ENCODE data around the gene ST3GAL3. TPM values are rescaled to one million over a fixed set of nuclear protein-coding genes. Genes with fewer than 3 reads are reported as not detected.

The ST3GAL3 gene
- total and polyA plus RNA-seq, 2 of the 13 experiments (the other 11 are each of a cell fraction or from before 2014, with no cell fraction given), result 5.1 to 8.1 TPM

DNA sequence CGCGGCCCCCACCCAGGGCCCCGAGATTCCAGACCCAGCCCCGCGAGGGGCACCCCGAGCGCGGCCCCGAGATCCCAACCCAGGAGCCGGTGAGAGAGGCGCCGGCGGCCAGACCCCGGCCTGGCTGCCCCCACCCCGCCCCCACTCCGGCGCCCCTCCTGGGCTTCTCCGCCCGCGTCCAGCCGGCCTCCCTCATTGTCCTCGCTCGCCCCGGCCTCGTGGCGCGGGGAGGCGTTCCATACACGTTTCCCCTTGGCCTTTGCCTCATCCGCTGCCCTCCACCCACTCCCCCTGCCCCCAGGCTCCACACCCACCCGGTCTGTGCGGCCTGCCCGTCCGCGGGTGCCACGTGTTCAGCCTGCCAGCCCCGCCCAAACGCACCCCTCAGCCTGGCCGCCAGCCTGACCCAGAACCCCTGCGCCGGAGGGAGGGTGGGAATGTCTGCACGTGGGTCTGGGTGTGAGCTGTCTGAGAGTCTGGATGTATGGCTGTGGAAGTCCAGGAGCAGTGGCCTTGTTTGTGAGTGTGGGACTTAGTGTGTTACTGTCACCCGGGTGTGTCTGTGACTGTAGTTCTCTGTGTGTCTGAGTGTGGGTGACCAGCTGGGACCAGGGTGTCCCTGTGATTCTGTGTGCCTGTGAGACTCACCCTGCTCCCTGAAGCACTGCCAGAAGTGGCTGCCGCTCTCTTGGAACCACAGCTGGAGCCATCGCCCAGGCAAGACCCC, 272.4 kb downstream of the ST3GAL3 start (continued):
- TF ChIP-seq ZFY (CRISPR knock-in tag; IDR thresholded peaks at IDR 0.05) (peak; percentile 77), ZFP36L2 (CRISPR knock-in tag; IDR thresholded peaks at IDR 0.05) (no peak), TCF7 (IDR thresholded peaks at IDR 0.05; ENCODE audit: low read depth) (no peak), SOX5 (CRISPR knock-in tag; IDR thresholded peaks at IDR 0.05; ENCODE audit: borderline replicate concordance) (no peak), ZNF746 (CRISPR knock-in tag; IDR thresholded peaks at IDR 0.05) (no peak), KDM4B (CRISPR knock-in tag; IDR thresholded peaks at IDR 0.05) (no peak), ZNF496 (CRISPR knock-in tag; IDR thresholded peaks at IDR 0.05; ENCODE audit: insufficient replicate concordance) (no peak), MIXL1 (CRISPR knock-in tag; IDR thresholded peaks at IDR 0.05) (no peak), BRCA1 (CRISPR knock-in tag; IDR thresholded peaks at IDR 0.05) (no peak), ZNF703 (CRISPR knock-in tag; IDR thresholded peaks at IDR 0.05; ENCODE audit: borderline replicate concordance) (no peak), CREM (IDR thresholded peaks at IDR 0.05) (no peak), CREM (CRISPR knock-in tag; IDR thresholded peaks at IDR 0.05) (no peak), KDM5A (IDR thresholded peaks at IDR 0.05; ENCODE audit: borderline replicate concordance, low read length) (no peak), ZBTB3 (CRISPR knock-in tag; IDR thresholded peaks at IDR 0.05; ENCODE audit: borderline replicate concordance, low read depth) (no peak), ZNF331 (CRISPR knock-in tag; IDR thresholded peaks at IDR 0.05) (0 out of 2 replicates have a peak, but pooled peaks have one; percentile 37), REL (CRISPR knock-in tag; conservative IDR thresholded peaks at IDR 0.05) (no peak), PHF20 (CRISPR knock-in tag; IDR thresholded peaks at IDR 0.05) (no peak), SNAI1 (CRISPR knock-in tag; IDR thresholded peaks at IDR 0.05; ENCODE audit: borderline replicate concordance) (no peak), ZNF350 (CRISPR knock-in tag; IDR thresholded peaks at IDR 0.05; ENCODE audit: borderline replicate concordance, low read depth) (0 out of 2 replicates have a peak, but pooled peaks have one; percentile 28), JUN (CRISPR knock-in tag; IDR thresholded peaks at IDR 0.05) (no peak; the same call in 1 of the 2 replicates), MED8 (CRISPR knock-in tag; IDR thresholded peaks at IDR 0.05; ENCODE audit: insufficient replicate concordance) (peak; percentile 67)
- TF ChIP-seq, protein P1, sequence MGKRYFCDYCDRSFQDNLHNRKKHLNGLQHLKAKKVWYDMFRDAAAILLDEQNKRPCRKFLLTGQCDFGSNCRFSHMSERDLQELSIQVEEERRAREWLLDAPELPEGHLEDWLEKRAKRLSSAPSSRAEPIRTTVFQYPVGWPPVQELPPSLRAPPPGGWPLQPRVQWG (CRISPR knock-in tag; IDR thresholded peaks at IDR 0.05; ENCODE audit: borderline replicate concordance, low read depth), result no peak
- TF ChIP-seq, protein P2, sequence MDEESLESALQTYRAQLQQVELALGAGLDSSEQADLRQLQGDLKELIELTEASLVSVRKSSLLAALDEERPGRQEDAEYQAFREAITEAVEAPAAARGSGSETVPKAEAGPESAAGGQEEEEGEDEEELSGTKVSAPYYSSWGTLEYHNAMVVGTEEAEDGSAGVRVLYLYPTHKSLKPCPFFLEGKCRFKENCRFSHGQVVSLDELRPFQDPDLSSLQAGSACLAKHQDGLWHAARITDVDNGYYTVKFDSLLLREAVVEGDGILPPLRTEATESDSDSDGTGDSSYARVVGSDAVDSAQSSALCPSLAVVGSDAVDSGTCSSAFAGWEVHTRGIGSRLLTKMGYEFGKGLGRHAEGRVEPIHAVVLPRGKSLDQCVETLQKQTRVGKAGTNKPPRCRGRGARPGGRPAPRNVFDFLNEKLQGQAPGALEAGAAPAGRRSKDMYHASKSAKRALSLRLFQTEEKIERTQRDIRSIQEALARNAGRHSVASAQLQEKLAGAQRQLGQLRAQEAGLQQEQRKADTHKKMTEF (CRISPR knock-in tag; IDR thresholded peaks at IDR 0.05), result no peak
- TF ChIP-seq, protein P3, sequence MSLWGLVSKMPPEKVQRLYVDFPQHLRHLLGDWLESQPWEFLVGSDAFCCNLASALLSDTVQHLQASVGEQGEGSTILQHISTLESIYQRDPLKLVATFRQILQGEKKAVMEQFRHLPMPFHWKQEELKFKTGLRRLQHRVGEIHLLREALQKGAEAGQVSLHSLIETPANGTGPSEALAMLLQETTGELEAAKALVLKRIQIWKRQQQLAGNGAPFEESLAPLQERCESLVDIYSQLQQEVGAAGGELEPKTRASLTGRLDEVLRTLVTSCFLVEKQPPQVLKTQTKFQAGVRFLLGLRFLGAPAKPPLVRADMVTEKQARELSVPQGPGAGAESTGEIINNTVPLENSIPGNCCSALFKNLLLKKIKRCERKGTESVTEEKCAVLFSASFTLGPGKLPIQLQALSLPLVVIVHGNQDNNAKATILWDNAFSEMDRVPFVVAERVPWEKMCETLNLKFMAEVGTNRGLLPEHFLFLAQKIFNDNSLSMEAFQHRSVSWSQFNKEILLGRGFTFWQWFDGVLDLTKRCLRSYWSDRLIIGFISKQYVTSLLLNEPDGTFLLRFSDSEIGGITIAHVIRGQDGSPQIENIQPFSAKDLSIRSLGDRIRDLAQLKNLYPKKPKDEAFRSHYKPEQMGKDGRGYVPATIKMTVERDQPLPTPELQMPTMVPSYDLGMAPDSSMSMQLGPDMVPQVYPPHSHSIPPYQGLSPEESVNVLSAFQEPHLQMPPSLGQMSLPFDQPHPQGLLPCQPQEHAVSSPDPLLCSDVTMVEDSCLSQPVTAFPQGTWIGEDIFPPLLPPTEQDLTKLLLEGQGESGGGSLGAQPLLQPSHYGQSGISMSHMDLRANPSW (CRISPR knock-in tag; IDR thresholded peaks at IDR 0.05; ENCODE audit: borderline replicate concordance), result no peak
- TF ChIP-seq, protein P4, sequence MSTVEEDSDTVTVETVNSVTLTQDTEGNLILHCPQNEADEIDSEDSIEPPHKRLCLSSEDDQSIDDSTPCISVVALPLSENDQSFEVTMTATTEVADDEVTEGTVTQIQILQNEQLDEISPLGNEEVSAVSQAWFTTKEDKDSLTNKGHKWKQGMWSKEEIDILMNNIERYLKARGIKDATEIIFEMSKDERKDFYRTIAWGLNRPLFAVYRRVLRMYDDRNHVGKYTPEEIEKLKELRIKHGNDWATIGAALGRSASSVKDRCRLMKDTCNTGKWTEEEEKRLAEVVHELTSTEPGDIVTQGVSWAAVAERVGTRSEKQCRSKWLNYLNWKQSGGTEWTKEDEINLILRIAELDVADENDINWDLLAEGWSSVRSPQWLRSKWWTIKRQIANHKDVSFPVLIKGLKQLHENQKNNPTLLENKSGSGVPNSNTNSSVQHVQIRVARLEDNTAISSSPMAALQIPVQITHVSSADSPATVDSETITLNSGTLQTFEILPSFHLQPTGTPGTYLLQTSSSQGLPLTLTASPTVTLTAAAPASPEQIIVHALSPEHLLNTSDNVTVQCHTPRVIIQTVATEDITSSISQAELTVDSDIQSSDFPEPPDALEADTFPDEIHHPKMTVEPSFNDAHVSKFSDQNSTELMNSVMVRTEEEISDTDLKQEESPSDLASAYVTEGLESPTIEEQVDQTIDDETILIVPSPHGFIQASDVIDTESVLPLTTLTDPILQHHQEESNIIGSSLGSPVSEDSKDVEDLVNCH (CRISPR knock-in tag; IDR thresholded peaks at IDR 0.05), result no peak

Measured in HepG2 (cell line).